ENCODE data around the gene CPLX3.

DNA sequence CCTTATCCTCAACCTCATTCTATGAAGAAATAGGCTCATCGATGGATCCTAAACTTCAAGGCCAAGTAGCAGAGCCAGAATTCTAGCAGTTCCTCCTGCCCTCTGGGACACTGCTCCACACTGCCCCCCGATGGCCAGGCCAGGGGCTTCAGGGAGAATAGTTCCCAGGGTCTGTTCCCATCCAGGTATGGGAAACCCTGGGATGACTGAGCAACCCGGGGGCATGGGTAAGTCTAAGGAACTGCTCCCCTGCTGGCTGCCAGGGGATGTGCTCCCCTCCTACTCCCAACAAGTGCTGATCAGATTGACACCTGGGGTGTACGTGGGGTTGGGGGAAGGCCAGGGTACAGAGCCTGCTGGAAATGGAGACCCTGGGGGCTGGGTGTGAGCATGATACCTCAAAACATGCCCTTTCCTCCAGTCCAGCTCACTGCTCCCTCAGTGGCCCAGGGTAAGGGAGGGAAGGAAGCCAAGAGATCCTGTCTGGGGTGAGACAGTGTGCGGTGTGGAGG lies 8.9 kb downstream of the CPLX3 start:
- TF ChIP-seq YY1 (IDR thresholded peaks at IDR 0.05; ENCODE audit: insufficient read depth, insufficient read length) (no peak), SUZ12 (IDR thresholded peaks at IDR 0.05; ENCODE audit: extremely low read depth, insufficient read depth, insufficient read length) (no peak), ZNF274 (IDR thresholded peaks at IDR 0.05; ENCODE audit: low read depth, low read length) (no peak)

All from NT2/D1 (cell line).